OCI-LY1 (cell line): ENCODE results near the gene TPSB2.

ENCODE experiments used
- EZH2 ChIP-seq: fragments of 200-600 bp; sonication (generic), shearing (Covaris generic); IDR thresholded peaks from 2 replicates; pipeline ENCODE4 v1.8.0; 2017; ENCODE audit warnings: borderline replicate concordance, mixed run types, mild to moderate bottlenecking, antibody characterized with exemption, low read length, moderate library complexity, mixed read lengths
- TF ChIP-seq, protein P1 (sequence below): fragments of 200-600 bp; sonication (generic), shearing (Covaris generic); IDR thresholded peaks from 2 replicates; pipeline ENCODE4 v1.5.1; 2017; ENCODE audit warnings: mild to moderate bottlenecking, antibody characterized with exemption, low read length, moderate library complexity, mixed read lengths

- TF ChIP-seq, protein P1, sequence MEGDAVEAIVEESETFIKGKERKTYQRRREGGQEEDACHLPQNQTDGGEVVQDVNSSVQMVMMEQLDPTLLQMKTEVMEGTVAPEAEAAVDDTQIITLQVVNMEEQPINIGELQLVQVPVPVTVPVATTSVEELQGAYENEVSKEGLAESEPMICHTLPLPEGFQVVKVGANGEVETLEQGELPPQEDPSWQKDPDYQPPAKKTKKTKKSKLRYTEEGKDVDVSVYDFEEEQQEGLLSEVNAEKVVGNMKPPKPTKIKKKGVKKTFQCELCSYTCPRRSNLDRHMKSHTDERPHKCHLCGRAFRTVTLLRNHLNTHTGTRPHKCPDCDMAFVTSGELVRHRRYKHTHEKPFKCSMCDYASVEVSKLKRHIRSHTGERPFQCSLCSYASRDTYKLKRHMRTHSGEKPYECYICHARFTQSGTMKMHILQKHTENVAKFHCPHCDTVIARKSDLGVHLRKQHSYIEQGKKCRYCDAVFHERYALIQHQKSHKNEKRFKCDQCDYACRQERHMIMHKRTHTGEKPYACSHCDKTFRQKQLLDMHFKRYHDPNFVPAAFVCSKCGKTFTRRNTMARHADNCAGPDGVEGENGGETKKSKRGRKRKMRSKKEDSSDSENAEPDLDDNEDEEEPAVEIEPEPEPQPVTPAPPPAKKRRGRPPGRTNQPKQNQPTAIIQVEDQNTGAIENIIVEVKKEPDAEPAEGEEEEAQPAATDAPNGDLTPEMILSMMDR, result no peak
- TF ChIP-seq EZH2, result no peak
These were observed 13.7 kb downstream of the TPSB2 start for GRCh38 chr16:1216296-1216619.
